NB4 (cell line): Measurements from ENCODE around the gene ZNF391.
A peak's percentile ranks its signal among the peaks of the same experiment; 100 is the strongest.

Experiments
- CTCF ChIP-seq: IDR thresholded peaks from one replicate; pipeline ENCODE4 v1.5.1; 2012; ENCODE audit warnings: low read depth, low read length
- TF ChIP-seq, protein P1 (sequence below): IDR thresholded peaks from 2 replicates; pipeline ENCODE4 v1.6.1; 2011; ENCODE audit warnings: low read depth, low read length

DNA sequence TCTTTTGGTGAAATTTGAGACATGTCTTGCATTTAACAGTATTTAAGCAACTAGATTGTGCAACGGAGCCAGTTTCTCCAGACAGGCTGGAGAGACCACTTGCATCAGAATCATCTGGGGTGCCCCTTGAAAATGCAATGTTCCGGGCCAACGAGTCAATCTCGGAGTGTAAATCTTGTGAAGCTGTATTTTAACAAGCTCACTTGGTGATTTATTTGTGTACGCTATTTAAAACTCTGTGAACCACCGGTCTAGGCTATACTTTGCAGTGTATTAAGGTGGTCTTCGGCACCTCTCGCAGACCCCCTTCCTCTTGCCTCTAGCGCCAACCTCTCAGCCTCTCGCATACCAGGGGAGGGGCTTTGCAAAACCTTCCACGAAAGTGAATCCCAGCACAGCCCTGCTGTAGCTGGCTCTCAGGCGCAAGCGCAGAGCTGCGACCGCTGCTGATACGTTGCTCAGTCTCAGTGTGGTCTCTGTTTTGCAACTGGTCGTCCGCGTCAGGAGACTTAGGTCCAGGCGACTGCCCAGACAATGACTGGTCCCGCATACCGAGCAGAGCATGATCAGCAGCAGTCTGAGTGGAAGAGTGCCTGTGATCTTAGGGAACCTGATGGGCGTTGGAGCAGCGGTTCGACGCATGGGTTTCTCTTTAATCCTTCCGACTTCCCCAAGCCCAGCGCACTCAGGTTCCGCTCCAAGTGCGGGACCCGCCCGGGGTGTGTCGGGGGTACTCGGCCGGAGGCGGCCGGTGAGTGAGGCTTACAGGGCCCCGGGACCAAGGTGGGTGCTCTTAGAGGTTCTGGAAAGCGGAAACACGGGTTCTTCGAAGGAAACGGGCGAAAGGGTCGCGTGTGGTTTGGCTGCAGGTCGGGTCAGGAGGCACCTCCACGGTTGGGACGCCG lies at the start of gene ZNF391:
- TF ChIP-seq CTCF = no peak
- TF ChIP-seq, protein P1, sequence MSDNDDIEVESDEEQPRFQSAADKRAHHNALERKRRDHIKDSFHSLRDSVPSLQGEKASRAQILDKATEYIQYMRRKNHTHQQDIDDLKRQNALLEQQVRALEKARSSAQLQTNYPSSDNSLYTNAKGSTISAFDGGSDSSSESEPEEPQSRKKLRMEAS = peak; percentile 77
